SK-N-SH treated with all-trans-retinoic acid at 6 μM for 48 hours (cell line): ENCODE data around the gene LTV1.

Experiments
- ATAC-seq: fragments of 200-7000 bp; cut with Tn5 transposase; 3 replicates; pipeline ENCODE4 v1.9.1; 2020; ENCODE audit warnings: mild to moderate bottlenecking, moderate library complexity
- ARNTL ChIP-seq: fragments of 450-650 bp; formaldehyde crosslinking; IDR thresholded peaks from 2 replicates; pipeline ENCODE4 v1.5.0; 2020; ENCODE audit warnings: low read depth, mild to moderate bottlenecking, moderate library complexity, borderline replicate concordance
- BACH2 ChIP-seq: fragments of 250-450 bp; sonication (Bioruptor Pico); IDR thresholded peaks from 2 replicates; pipeline ENCODE4 v1.9.0; 2021; ENCODE audit warnings: mild to moderate bottlenecking, borderline replicate concordance
- CREB5 ChIP-seq: fragments of 250-450 bp; sonication (Bioruptor Pico); IDR thresholded peaks from 2 replicates; pipeline ENCODE4 v1.5.1; 2020; ENCODE audit warnings: low read depth, mild to moderate bottlenecking, moderate library complexity
- CSDC2 ChIP-seq: fragments of 250-450 bp; sonication (Bioruptor Pico); IDR thresholded peaks from 2 replicates; pipeline ENCODE4 v1.5.0; 2020; ENCODE audit warnings: mild to moderate bottlenecking, moderate library complexity
- ESRRG ChIP-seq: fragments of 250-450 bp; sonication (Bioruptor Pico); IDR thresholded peaks from 2 replicates; pipeline ENCODE4 v1.6.1; 2021; ENCODE audit warnings: mild to moderate bottlenecking
- GLIS3 ChIP-seq: fragments of 250-450 bp; sonication (Bioruptor Pico); IDR thresholded peaks from 2 replicates; pipeline ENCODE4 v1.5.0; 2020; ENCODE audit warnings: mild to moderate bottlenecking, moderate library complexity
- ISL1 ChIP-seq: fragments of 250-450 bp; sonication (Bioruptor Pico); IDR thresholded peaks from 2 replicates; pipeline ENCODE4 v2.1.2; 2022; ENCODE audit warnings: mild to moderate bottlenecking, moderate library complexity
- PATZ1 ChIP-seq: fragments of 250-450 bp; sonication (Bioruptor Pico); IDR thresholded peaks from 2 replicates; pipeline ENCODE4 v1.8.0; 2020; ENCODE audit warnings: mild to moderate bottlenecking, moderate library complexity, borderline replicate concordance
- PPARA ChIP-seq: fragments of 250-450 bp; sonication (Bioruptor Pico); IDR thresholded peaks from 2 replicates; pipeline ENCODE4 v1.5.0; 2020; ENCODE audit warnings: mild to moderate bottlenecking, borderline replicate concordance
- RARB ChIP-seq: fragments of 250-450 bp; sonication (Bioruptor Pico); IDR thresholded peaks from 2 replicates; pipeline ENCODE4 v1.8.0; 2021; ENCODE audit warnings: mild to moderate bottlenecking, moderate library complexity
- SNAI2 ChIP-seq: fragments of 250-450 bp; sonication (Bioruptor Pico); IDR thresholded peaks from 2 replicates; pipeline ENCODE4 v1.5.0; 2020; ENCODE audit warnings: mild to moderate bottlenecking, moderate library complexity
- TCF4 ChIP-seq: fragments of 250-450 bp; sonication (Bioruptor Pico); IDR thresholded peaks from 2 replicates; pipeline ENCODE4 v1.8.0; 2021; ENCODE audit warnings: mild to moderate bottlenecking, moderate library complexity, borderline replicate concordance
- TOX ChIP-seq: fragments of 250-450 bp; sonication (Bioruptor Pico); IDR thresholded peaks from 2 replicates; pipeline ENCODE4 v1.8.0; 2021; ENCODE audit warnings: mild to moderate bottlenecking, moderate library complexity, borderline replicate concordance
- ZC3H10 ChIP-seq: fragments of 250-450 bp; sonication (Bioruptor Pico); IDR thresholded peaks from 2 replicates; pipeline ENCODE4 v1.5.1; 2021; ENCODE audit warnings: mild to moderate bottlenecking, moderate library complexity
- ZFP3 ChIP-seq: fragments of 250-450 bp; sonication (Bioruptor Pico); IDR thresholded peaks from 2 replicates; pipeline ENCODE4 v1.5.0; 2020; ENCODE audit warnings: mild to moderate bottlenecking, moderate library complexity
- ZFP30 ChIP-seq: fragments of 450-650 bp; formaldehyde crosslinking; IDR thresholded peaks from 2 replicates; pipeline ENCODE4 v1.5.0; 2022; ENCODE audit warnings: mild to moderate bottlenecking, moderate library complexity
- ZNF565 ChIP-seq: fragments of 450-650 bp; formaldehyde crosslinking; conservative IDR thresholded peaks from 2 replicates; pipeline ENCODE4 v1.5.0; 2020; ENCODE audit warnings: low read depth, mild to moderate bottlenecking, moderate library complexity
- ZNF70 ChIP-seq: fragments of 450-650 bp; formaldehyde crosslinking; IDR thresholded peaks from 2 replicates; pipeline ENCODE4 v1.5.0; 2020; ENCODE audit warnings: mild to moderate bottlenecking, moderate library complexity
- ZNF8 ChIP-seq: fragments of 450-650 bp; formaldehyde crosslinking; IDR thresholded peaks from 2 replicates; pipeline ENCODE4 v1.5.0; 2020; ENCODE audit warnings: mild to moderate bottlenecking, moderate library complexity
- TF ChIP-seq, protein P1 (sequence below): fragments of 250-450 bp; sonication (Bioruptor Pico); IDR thresholded peaks from 2 replicates; pipeline ENCODE4 v1.5.0; 2020; ENCODE audit warnings: mild to moderate bottlenecking, moderate library complexity
- TF ChIP-seq, protein P2 (sequence below): fragments of 250-450 bp; sonication (Bioruptor Pico); IDR thresholded peaks from 2 replicates; pipeline ENCODE4 v1.5.1; 2021; ENCODE audit warnings: mild to moderate bottlenecking, moderate library complexity
- TF ChIP-seq, protein P3 (sequence below): fragments of 250-450 bp; sonication (Bioruptor Pico); IDR thresholded peaks from 2 replicates; pipeline ENCODE4 v1.8.0; 2021; ENCODE audit warnings: low read depth, mild to moderate bottlenecking, moderate library complexity, borderline replicate concordance

LTV1 gene

DNA sequence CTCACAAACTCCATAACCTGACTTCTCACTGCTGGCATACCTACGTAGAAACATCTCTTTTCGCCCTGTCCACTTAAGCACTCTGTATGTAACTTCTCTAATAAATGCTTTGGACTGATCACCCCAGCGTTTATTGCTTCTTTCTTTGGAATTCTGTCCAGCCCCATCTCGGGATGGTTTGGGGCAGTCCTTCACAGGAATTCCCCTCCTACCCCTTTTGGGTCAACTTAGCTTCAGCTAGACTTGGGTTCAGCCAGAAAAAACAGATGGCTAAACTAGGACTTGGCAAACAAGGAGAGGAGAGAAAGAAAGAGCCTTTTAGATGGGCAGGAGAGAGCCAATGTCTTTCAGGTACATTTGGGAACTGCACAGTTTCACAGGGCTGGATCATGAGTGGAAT is 3.9 kb upstream of the LTV1 start:
- no peak for ATAC-seq
- TF ChIP-seq, protein P1, sequence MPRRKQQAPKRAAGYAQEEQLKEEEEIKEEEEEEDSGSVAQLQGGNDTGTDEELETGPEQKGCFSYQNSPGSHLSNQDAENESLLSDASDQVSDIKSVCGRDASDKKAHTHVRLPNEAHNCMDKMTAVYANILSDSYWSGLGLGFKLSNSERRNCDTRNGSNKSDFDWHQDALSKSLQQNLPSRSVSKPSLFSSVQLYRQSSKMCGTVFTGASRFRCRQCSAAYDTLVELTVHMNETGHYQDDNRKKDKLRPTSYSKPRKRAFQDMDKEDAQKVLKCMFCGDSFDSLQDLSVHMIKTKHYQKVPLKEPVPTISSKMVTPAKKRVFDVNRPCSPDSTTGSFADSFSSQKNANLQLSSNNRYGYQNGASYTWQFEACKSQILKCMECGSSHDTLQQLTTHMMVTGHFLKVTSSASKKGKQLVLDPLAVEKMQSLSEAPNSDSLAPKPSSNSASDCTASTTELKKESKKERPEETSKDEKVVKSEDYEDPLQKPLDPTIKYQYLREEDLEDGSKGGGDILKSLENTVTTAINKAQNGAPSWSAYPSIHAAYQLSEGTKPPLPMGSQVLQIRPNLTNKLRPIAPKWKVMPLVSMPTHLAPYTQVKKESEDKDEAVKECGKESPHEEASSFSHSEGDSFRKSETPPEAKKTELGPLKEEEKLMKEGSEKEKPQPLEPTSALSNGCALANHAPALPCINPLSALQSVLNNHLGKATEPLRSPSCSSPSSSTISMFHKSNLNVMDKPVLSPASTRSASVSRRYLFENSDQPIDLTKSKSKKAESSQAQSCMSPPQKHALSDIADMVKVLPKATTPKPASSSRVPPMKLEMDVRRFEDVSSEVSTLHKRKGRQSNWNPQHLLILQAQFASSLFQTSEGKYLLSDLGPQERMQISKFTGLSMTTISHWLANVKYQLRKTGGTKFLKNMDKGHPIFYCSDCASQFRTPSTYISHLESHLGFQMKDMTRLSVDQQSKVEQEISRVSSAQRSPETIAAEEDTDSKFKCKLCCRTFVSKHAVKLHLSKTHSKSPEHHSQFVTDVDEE (CRISPR knock-in tag) = no peak
- TF ChIP-seq ISL1 (CRISPR knock-in tag) = no peak
- no peak for TF ChIP-seq PPARA (CRISPR knock-in tag)
- TF ChIP-seq ESRRG (CRISPR knock-in tag) = no peak
- no peak for TF ChIP-seq BACH2
- TF ChIP-seq TOX (CRISPR knock-in tag) = no peak
- TF ChIP-seq ARNTL = no peak

DNA sequence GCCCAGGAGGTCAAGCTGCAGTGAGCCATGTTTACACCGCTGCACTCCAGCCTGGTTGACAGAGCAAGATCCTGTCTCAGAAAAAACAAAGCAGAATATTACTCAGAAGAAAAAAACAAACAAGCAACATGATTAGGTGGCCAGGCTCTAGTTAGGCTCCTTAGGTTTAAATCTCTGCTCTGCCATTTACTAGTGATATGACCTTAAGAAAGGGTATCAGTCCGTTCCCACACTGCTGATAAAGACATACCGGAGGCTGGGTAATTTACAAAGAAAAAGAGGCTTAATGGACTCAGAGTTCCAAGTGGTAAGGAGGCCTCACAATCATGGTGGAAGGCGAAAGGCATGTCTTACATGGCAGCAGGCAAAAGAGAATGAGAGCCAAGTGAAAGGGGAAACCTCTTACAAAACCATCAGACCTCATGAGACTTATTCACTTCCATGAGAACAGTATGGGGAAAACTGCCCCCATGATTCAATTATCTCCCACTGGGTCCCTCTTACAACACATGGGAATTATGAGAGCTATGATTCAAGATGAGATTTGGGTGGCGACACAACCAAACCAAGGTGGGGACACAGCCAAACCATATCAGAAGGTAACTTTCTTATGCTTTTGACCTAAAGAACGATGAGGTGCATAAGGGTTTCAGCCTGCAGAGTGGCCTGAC is 2.4 kb upstream of the LTV1 start:
- TF ChIP-seq ZNF8 (CRISPR knock-in tag) = no peak
- TF ChIP-seq SNAI2 (CRISPR knock-in tag) = no peak
- no peak for TF ChIP-seq ZNF70
- TF ChIP-seq BACH2 = no peak
- TF ChIP-seq, protein P2, sequence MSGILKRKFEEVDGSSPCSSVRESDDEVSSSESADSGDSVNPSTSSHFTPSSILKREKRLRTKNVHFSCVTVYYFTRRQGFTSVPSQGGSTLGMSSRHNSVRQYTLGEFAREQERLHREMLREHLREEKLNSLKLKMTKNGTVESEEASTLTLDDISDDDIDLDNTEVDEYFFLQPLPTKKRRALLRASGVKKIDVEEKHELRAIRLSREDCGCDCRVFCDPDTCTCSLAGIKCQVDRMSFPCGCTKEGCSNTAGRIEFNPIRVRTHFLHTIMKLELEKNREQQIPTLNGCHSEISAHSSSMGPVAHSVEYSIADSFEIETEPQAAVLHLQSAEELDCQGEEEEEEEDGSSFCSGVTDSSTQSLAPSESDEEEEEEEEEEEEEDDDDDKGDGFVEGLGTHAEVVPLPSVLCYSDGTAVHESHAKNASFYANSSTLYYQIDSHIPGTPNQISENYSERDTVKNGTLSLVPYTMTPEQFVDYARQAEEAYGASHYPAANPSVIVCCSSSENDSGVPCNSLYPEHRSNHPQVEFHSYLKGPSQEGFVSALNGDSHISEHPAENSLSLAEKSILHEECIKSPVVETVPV (CRISPR knock-in tag) = no peak
- TF ChIP-seq GLIS3 (CRISPR knock-in tag) = no peak
- no peak for TF ChIP-seq CSDC2
- TF ChIP-seq, protein P1 (CRISPR knock-in tag) = no peak
- no peak for TF ChIP-seq RARB (CRISPR knock-in tag)
- TF ChIP-seq ZFP3 (CRISPR knock-in tag) = no peak
- TF ChIP-seq TCF4 (CRISPR knock-in tag) = no peak
- no peak for TF ChIP-seq ESRRG (CRISPR knock-in tag)
- no peak for ATAC-seq

DNA sequence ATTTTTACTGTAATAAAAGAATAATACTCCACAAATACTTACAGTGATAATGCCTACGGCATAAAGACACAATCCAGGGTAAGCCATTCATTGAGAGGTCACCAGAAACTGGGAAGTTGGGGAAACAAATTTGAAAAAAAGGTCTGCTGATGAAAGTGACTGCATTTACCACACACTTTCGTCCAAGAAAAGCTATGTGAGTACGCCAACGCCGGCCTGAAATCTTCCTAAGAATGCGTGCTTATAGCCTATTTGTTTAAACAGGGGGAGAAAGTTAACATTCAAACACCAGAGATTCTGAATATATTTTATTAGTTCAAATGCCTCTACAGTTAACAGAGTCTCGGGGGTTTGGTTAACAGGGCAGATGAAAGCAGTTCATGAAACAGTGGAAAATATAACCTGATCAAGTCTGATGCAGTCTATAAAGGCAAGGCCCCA is 657 bp upstream of the LTV1 start:
- TF ChIP-seq ZFP30 (CRISPR knock-in tag) (no peak), RARB (CRISPR knock-in tag) (no peak), ARNTL (no peak), ZNF8 (CRISPR knock-in tag) (no peak), PATZ1 (CRISPR knock-in tag) (no peak), CSDC2 (no peak), ZNF565 (CRISPR knock-in tag) (no peak), ZNF70 (no peak), SNAI2 (CRISPR knock-in tag) (no peak), ZC3H10 (CRISPR knock-in tag) (no peak), CREB5 (CRISPR knock-in tag) (no peak), TCF4 (CRISPR knock-in tag) (no peak), PPARA (CRISPR knock-in tag) (no peak), ESRRG (CRISPR knock-in tag) (no peak), ISL1 (CRISPR knock-in tag) (no peak), TOX (CRISPR knock-in tag) (no peak), GLIS3 (CRISPR knock-in tag) (no peak)
- TF ChIP-seq, protein P2 (CRISPR knock-in tag) = no peak
- TF ChIP-seq, protein P3, sequence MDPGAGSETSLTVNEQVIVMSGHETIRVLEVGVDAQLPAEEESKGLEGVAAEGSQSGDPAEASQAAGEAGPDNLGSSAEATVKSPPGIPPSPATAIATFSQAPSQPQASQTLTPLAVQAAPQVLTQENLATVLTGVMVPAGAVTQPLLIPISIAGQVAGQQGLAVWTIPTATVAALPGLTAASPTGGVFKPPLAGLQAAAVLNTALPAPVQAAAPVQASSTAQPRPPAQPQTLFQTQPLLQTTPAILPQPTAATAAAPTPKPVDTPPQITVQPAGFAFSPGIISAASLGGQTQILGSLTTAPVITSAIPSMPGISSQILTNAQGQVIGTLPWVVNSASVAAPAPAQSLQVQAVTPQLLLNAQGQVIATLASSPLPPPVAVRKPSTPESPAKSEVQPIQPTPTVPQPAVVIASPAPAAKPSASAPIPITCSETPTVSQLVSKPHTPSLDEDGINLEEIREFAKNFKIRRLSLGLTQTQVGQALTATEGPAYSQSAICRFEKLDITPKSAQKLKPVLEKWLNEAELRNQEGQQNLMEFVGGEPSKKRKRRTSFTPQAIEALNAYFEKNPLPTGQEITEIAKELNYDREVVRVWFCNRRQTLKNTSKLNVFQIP (CRISPR knock-in tag) = no peak
- ATAC-seq = peak; percentile 66
